PC-3 (cell line): ENCODE results near the gene INPP5D. TPM values are rescaled to one million over a fixed set of nuclear protein-coding genes. Genes with fewer than 3 reads are reported as not detected.

Experiments used
- ATAC-seq: fragments of 200-7000 bp; cut with Tn5 transposase; 2 replicates; pipeline ENCODE4 v1.9.1; 2020; ENCODE audit warnings: mild to moderate bottlenecking, moderate library complexity
- BruUV-seq: library from RNA; stranded (reverse); fragments of 400-500 nt; replicated peaks from 2 replicates; lab custom pipeline; 2021; lab: Mats Ljungman, UMichigan
- CTCF ChIA-PET: fragments of 300-600 bp; sonication (Branson Sonifier 250); formaldehyde crosslinking; loops from one replicate; lab custom pipeline; 2022; ENCODE audit warnings: antibody characterized with exemption; lab: Charles Lee
- POLR2A ChIA-PET: fragments of 300-600 bp; sonication (Branson Sonifier 250); formaldehyde crosslinking; loops from one replicate; lab custom pipeline; 2022; ENCODE audit warnings: antibody characterized with exemption; ENCODE audit not compliant: unreplicated experiment; lab: Charles Lee
- DNase-seq: peaks from one replicate; pipeline ENCODE4 v3.0.0-alpha.2; 2015
- H2AFZ ChIP-seq: fragments of 300-600 bp; sonication (generic); 2 replicates; pipeline ENCODE4 v1.6.0; 2016; ENCODE audit warnings: antibody characterized with exemption, low read length
- H3F3A ChIP-seq: fragments of 300-600 bp; sonication (generic); one replicate; pipeline ENCODE4 v1.6.0; 2017; ENCODE audit warnings: antibody characterized with exemption, low read length, control low read depth, mild to moderate bottlenecking; ENCODE audit not compliant: unreplicated experiment
- H3K27ac ChIP-seq: fragments of 300-600 bp; sonication (generic); 2 replicates; pipeline ENCODE4 v1.5.1; 2016; ENCODE audit warnings: mild to moderate bottlenecking, low read length
- H3K27me3 ChIP-seq: fragments of 300-600 bp; sonication (generic); 2 replicates; pipeline ENCODE4 v1.6.1; 2016; ENCODE audit warnings: low read length, mixed read lengths
- H3K36me3 ChIP-seq: fragments of 300-600 bp; sonication (generic); 2 replicates; pipeline ENCODE4 v1.6.1; 2016; ENCODE audit warnings: low read depth, mixed run types, low read length, mixed read lengths
- H3K4me1 ChIP-seq: fragments of 300-600 bp; sonication (generic); 2 replicates; pipeline ENCODE4 v1.5.1; 2016; ENCODE audit warnings: low read length; ENCODE audit not compliant: insufficient read depth
- H3K4me2 ChIP-seq: fragments of 300-600 bp; sonication (generic); 2 replicates; pipeline ENCODE4 v1.6.0; 2016; ENCODE audit warnings: low read length
- H3K4me3 ChIP-seq: fragments of 300-600 bp; sonication (generic); 2 replicates; pipeline ENCODE4 v1.5.1; 2016; ENCODE audit warnings: mild to moderate bottlenecking, low read length, mixed read lengths
- H3K79me2 ChIP-seq: fragments of 300-600 bp; sonication (generic); 2 replicates; pipeline ENCODE4 v1.6.1; 2017; ENCODE audit warnings: low read length, mixed read lengths
- H3K9ac ChIP-seq: fragments of 300-600 bp; sonication (generic); 2 replicates; pipeline ENCODE4 v1.6.0; 2016; ENCODE audit warnings: mild to moderate bottlenecking, low read length
- H3K9me2 ChIP-seq: fragments of 300-600 bp; sonication (generic); replicated peaks from 2 replicates; pipeline ENCODE4 v1.6.1; 2016; ENCODE audit warnings: mixed run types, low read length, mixed read lengths
- H3K9me3 ChIP-seq: fragments of 300-600 bp; sonication (generic); 2 replicates; pipeline ENCODE4 v1.6.1; 2016; ENCODE audit warnings: low read length, mixed read lengths
- H4K20me1 ChIP-seq: fragments of 300-600 bp; sonication (generic); 2 replicates; pipeline ENCODE4 v1.6.1; 2016; ENCODE audit warnings: low read length, mixed read lengths
- CTCF ChIP-seq: fragments of 300-600 bp; sonication (generic); conservative IDR thresholded peaks from 2 replicates; pipeline ENCODE4 v1.5.1; 2017; ENCODE audit warnings: antibody characterized with exemption, low read depth, mild to moderate bottlenecking, low read length
- EZH2 ChIP-seq: fragments of 300-600 bp; sonication (generic); IDR thresholded peaks from one replicate; pipeline ENCODE4 v1.6.1; 2017; ENCODE audit warnings: antibody characterized with exemption, mild to moderate bottlenecking, low read length; ENCODE audit not compliant: unreplicated experiment
- EZH2phosphoT487 ChIP-seq: fragments of 300-600 bp; sonication (generic); IDR thresholded peaks from 2 replicates; pipeline ENCODE4 v1.6.1; 2018; ENCODE audit warnings: mild to moderate bottlenecking, antibody characterized with exemption, low read length, borderline replicate concordance
- intact Hi-C: fragments of 100-400 bp; cut with micrococcal nuclease; formaldehyde crosslinking; loops from 2 replicates; pipeline ENCODE4 v1.9.0; 2023
- total RNA-seq: library from RNA; depleted of rRNA; stranded (reverse); fragments of >200 nt; gene quantifications from 2 replicates; pipeline ENCODE4 v1.2.3, GENCODE V29; 2014

INPP5D gene
- total RNA-seq, 1 experiment from 2014 or later, result 0.26 TPM

GRCh38 chr2:233056961-233057605 is 3.1 kb upstream of the INPP5D start:
- Histone ChIP-seq H3K79me2 (no peaks in the 10 kb centered on the region), H4K20me1 (no peaks in the 10 kb centered on the region), H3K36me3 (peaks cover 2% of the 10 kb centered on the region; the same call in 1 of the 2 replicates), H3K9ac (no peak overlapping the region), H3K4me3 (no peak overlapping the region), H3K9me3 (no peaks in the 10 kb centered on the region), H3K4me2 (no peak overlapping the region), H3K27me3 (no peaks in the 10 kb centered on the region), H2AFZ (no peak overlapping the region), H3K4me1 (peaks cover 20% of the 10 kb centered on the region), H3F3A (peaks cover 3% of the 10 kb centered on the region), H3K9me2 (no peaks in the 10 kb centered on the region), H3K27ac (no peak overlapping the region)
- ChIA-PET POLR2A (no interaction called here), CTCF (no interaction called here)
- no peak for ATAC-seq
- no TSS peak for BruUV-seq
- TF ChIP-seq CTCF, result no peak
- TF ChIP-seq EZH2phosphoT487, result no peak
- no peak for TF ChIP-seq EZH2
- intact Hi-C loops, result loop anchor here (10.0 kb wide), 1 partner anchor 182 kb away; the partner anchor contains the start of gene SNORC
- no peak for DNase-seq

GRCh38 chr2:233058717-233059546 is 1.2 kb upstream of the INPP5D start:
- H3K36me3 ChIP-seq, result peaks cover under 1% of the 10 kb centered on the region; the same call in 1 of the 2 replicates
- intact Hi-C loops, result loop anchor here (10.0 kb wide), 1 partner anchor 184 kb away; the partner anchor contains the start of gene SNORC
- ATAC-seq, result no peak
- no peaks in the 10 kb centered on the region for H3K9me2 ChIP-seq
- H3K79me2 ChIP-seq, result no peaks in the 10 kb centered on the region
- no peaks in the 10 kb centered on the region for H4K20me1 ChIP-seq
- POLR2A ChIA-PET, result no interaction called here
- no peaks in the 10 kb centered on the region for H3K9me3 ChIP-seq
- H3K27ac ChIP-seq, result no peak overlapping the region
- H2AFZ ChIP-seq, result no peak overlapping the region
- TF ChIP-seq EZH2phosphoT487 (no peak), EZH2 (no peak), CTCF (no peak)
- H3K4me1 ChIP-seq, result peaks cover 3% of the 10 kb centered on the region; the same call in 1 of the 2 replicates
- no peak overlapping the region for H3K9ac ChIP-seq
- CTCF ChIA-PET, result no interaction called here
- BruUV-seq, result no TSS peak
- H3F3A ChIP-seq, result no peaks in the 10 kb centered on the region
- no peaks in the 10 kb centered on the region for H3K27me3 ChIP-seq
- no peak for DNase-seq
- H3K4me2 ChIP-seq, result no peak overlapping the region
- H3K4me3 ChIP-seq, result no peak overlapping the region
